DOHH2 (cell line): Measurements from ENCODE around the gene MAPK4.

Experiments
- H3F3A ChIP-seq: fragments of 200-600 bp; sonication (generic), shearing (Covaris generic); 2 replicates; pipeline ENCODE4 v1.6.0; 2016; ENCODE audit warnings: antibody characterized with exemption, mild to moderate bottlenecking; ENCODE audit not compliant: control insufficient read depth, insufficient read depth
- H3K27ac ChIP-seq: fragments of 200-600 bp; sonication (generic); 2 replicates; pipeline ENCODE4 v1.5.1; 2014; ENCODE audit warnings: low read depth, mild to moderate bottlenecking, low read length, moderate library complexity
- H3K27me3 ChIP-seq: fragments of 200-600 bp; sonication (generic); 2 replicates; pipeline ENCODE4 v1.6.1; 2014; ENCODE audit warnings: mild to moderate bottlenecking, low read length, mixed read lengths; ENCODE audit not compliant: control insufficient read depth
- H3K36me3 ChIP-seq: fragments of 200-600 bp; sonication (generic); 2 replicates; pipeline ENCODE4 v1.6.1; 2014; ENCODE audit warnings: mild to moderate bottlenecking, low read length, moderate library complexity, mixed read lengths; ENCODE audit not compliant: control insufficient read depth
- H3K4me1 ChIP-seq: fragments of 200-600 bp; sonication (generic); 2 replicates; pipeline ENCODE4 v1.6.1; 2014; ENCODE audit warnings: mild to moderate bottlenecking, low read length, mixed read lengths; ENCODE audit not compliant: control insufficient read depth
- H3K4me2 ChIP-seq: fragments of 200-600 bp; sonication (generic); 2 replicates; pipeline ENCODE4 v1.6.0; 2014; ENCODE audit warnings: mild to moderate bottlenecking, low read length, moderate library complexity
- H3K4me3 ChIP-seq: fragments of 200-600 bp; sonication (generic); 2 replicates; pipeline ENCODE4 v1.5.1; 2014; ENCODE audit warnings: mild to moderate bottlenecking, low read length, mixed read lengths
- H3K79me2 ChIP-seq: fragments of 200-600 bp; sonication (generic); 2 replicates; pipeline ENCODE4 v1.6.1; 2014; ENCODE audit warnings: mild to moderate bottlenecking, low read length, mixed read lengths; ENCODE audit not compliant: control insufficient read depth
- H3K9me2 ChIP-seq: fragments of 200-600 bp; sonication (generic); replicated peaks from 2 replicates; pipeline ENCODE4 v1.6.1; 2014; ENCODE audit warnings: mild to moderate bottlenecking, low read length, mixed read lengths; ENCODE audit not compliant: control insufficient read depth
- H3K9me3 ChIP-seq: fragments of 200-600 bp; sonication (generic); 2 replicates; pipeline ENCODE4 v1.6.1; 2014; ENCODE audit warnings: antibody characterized with exemption, low read length, mixed read lengths; ENCODE audit not compliant: control insufficient read depth, insufficient read depth
- H4K20me1 ChIP-seq: fragments of 200-600 bp; sonication (generic); 2 replicates; pipeline ENCODE4 v1.6.0; 2014; ENCODE audit warnings: low read depth, mild to moderate bottlenecking, antibody characterized with exemption, low read length, moderate library complexity; ENCODE audit not compliant: control insufficient read depth, insufficient read depth
- EZH2phosphoT487 ChIP-seq: fragments of 200-600 bp; sonication (generic); IDR thresholded peaks from 2 replicates; pipeline ENCODE4 v1.6.1; 2017; ENCODE audit warnings: borderline replicate concordance, mild to moderate bottlenecking, antibody characterized with exemption, low read length, moderate library complexity, mixed read lengths
- TF ChIP-seq, protein P1 (sequence below): fragments of 200-600 bp; sonication (generic); IDR thresholded peaks from one replicate; pipeline ENCODE4 v1.5.1; 2014; ENCODE audit warnings: antibody characterized with exemption, mild to moderate bottlenecking, low read depth, low read length; ENCODE audit not compliant: poor library complexity, severe bottlenecking

The MAPK4 gene

DNA sequence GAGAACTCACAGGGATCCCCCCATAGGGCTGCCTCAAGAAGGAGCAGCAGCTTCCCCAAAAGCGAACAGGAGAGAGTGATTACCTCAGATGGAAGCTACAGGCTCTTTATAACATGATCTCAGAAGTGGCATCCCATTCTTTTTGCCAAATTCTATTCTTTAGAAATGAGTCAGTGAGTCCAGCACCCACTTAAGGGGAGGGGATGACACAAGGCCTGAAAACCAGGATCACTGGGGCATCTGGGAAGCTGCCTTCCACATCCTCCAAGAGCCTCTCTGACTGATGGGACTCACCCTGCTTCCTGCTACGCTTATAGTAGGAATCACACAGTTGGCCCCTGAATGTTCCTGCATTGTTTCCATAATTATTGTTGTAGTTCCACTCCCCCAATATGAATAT lies 96.5 kb downstream of the MAPK4 start:
- Histone ChIP-seq H3K27me3 (no peaks in the 10 kb centered on the region; the same call in 1 of the 2 replicates), H3F3A (no peaks in the 10 kb centered on the region), H3K4me3 (no peak overlapping the region), H3K9me3 (peaks cover 2% of the 10 kb centered on the region; the same call in 1 of the 2 replicates), H3K79me2 (no peaks in the 10 kb centered on the region), H3K4me1 (no peaks in the 10 kb centered on the region), H3K4me2 (no peak overlapping the region), H3K9me2 (no peaks in the 10 kb centered on the region), H3K27ac (no peak overlapping the region), H4K20me1 (no peaks in the 10 kb centered on the region), H3K36me3 (no peaks in the 10 kb centered on the region)
- TF ChIP-seq, protein P1, sequence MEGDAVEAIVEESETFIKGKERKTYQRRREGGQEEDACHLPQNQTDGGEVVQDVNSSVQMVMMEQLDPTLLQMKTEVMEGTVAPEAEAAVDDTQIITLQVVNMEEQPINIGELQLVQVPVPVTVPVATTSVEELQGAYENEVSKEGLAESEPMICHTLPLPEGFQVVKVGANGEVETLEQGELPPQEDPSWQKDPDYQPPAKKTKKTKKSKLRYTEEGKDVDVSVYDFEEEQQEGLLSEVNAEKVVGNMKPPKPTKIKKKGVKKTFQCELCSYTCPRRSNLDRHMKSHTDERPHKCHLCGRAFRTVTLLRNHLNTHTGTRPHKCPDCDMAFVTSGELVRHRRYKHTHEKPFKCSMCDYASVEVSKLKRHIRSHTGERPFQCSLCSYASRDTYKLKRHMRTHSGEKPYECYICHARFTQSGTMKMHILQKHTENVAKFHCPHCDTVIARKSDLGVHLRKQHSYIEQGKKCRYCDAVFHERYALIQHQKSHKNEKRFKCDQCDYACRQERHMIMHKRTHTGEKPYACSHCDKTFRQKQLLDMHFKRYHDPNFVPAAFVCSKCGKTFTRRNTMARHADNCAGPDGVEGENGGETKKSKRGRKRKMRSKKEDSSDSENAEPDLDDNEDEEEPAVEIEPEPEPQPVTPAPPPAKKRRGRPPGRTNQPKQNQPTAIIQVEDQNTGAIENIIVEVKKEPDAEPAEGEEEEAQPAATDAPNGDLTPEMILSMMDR, result no peak
- TF ChIP-seq EZH2phosphoT487, result no peak

DNA sequence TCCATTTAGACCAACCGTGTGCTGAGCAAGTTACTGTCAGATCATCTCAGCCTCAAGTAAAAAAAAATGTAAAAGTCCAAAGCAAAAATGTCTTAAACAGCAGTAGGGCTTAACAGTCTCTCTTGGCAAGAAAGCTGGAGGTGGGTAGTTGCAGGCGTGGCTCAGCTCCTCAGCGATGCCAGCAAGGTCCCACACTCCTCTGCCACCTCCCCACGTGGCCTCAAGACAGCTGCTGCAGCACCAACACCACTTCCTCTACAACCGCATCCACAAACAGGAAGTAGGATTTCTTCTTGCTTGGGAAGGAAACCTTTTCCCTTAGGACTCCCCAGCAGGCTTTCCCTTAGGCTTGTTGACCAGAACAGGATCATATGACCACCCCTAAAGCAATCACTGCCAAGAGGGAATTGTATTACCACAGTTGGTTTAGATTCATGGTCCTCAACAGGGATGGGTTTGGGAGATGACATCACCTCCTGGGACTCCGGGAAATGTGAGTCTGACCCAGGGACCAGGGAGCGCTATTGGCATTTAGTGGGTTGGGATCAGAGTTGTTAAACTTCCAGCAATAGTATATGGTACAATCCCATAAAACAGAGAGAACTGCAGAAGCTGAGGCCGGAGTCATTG lies 97.1 kb downstream of the MAPK4 start:
- Histone ChIP-seq H3K36me3 (no peaks in the 10 kb centered on the region), H3K9me3 (peaks cover 8% of the 10 kb centered on the region; the same call in 1 of the 2 replicates), H3K9me2 (no peaks in the 10 kb centered on the region), H3K4me1 (no peaks in the 10 kb centered on the region), H3K27me3 (no peaks in the 10 kb centered on the region; the same call in 1 of the 2 replicates), H3K27ac (no peak overlapping the region), H3K4me3 (no peak overlapping the region), H3K79me2 (no peaks in the 10 kb centered on the region), H3K4me2 (no peak overlapping the region), H3F3A (no peaks in the 10 kb centered on the region), H4K20me1 (no peaks in the 10 kb centered on the region)
- TF ChIP-seq, protein P1, result no peak
- TF ChIP-seq EZH2phosphoT487, result no peak

DNA sequence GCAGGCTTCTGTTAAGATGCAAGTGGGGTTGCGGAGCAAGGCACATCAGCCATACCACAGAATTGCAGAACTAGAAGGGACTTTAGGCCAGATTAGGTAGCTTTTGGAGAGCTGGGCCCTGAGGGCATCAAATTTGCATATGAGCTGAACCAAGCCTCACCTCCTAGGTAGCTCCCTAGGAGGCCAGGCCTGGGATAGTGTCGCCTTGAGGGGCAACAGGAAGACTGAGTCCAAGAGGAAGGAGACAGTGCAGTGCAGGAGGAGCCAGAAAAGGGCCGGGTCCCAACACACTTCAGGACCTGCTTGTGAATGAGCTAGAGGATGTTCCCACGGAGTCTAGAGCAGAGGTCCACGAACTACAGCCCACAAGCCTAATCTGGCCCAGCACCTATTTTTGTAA lies 98.7 kb downstream of the MAPK4 start:
- TF ChIP-seq, protein P1, result no peak
- TF ChIP-seq EZH2phosphoT487, result no peak
- Histone ChIP-seq H3K27me3 (no peaks in the 10 kb centered on the region; the same call in 1 of the 2 replicates), H3K9me3 (peaks cover 10% of the 10 kb centered on the region; the same call in 1 of the 2 replicates), H3K36me3 (no peaks in the 10 kb centered on the region), H3K27ac (no peak overlapping the region), H3K9me2 (no peaks in the 10 kb centered on the region), H3K4me2 (no peak overlapping the region), H4K20me1 (no peaks in the 10 kb centered on the region), H3K4me3 (no peak overlapping the region), H3K4me1 (no peaks in the 10 kb centered on the region), H3F3A (no peaks in the 10 kb centered on the region), H3K79me2 (no peaks in the 10 kb centered on the region)
